ENCODE measurements around the gene KLF11. TPM values are rescaled to one million over a fixed set of nuclear protein-coding genes. Genes with fewer than 3 reads are reported as not detected.

Gene KLF11
- total RNA-seq, 3 donors from 2014 or later (not counting 1 experiment from before 2014, with no cell fraction given): 47.3 to 85.8 (median 49.3) TPM

- intact Hi-C loops (cut with micrococcal nuclease): no loop called here
- peaks cover 30% of the 10 kb centered on the region for H3K27me3 ChIP-seq (ENCODE audit: control insufficient read depth, insufficient read depth, low read length)
These were observed 42.3 kb downstream of the KLF11 start for GRCh38 chr2:10085668-10086059.

GRCh38 chr2:10086950-10087349 is 43.6 kb downstream of the KLF11 start:
- no peak for ATAC-seq
- no peak for DNase-seq
- no peak for TF ChIP-seq CTCF (IDR thresholded peaks at IDR 0.05)
- WGBS (ENCODE audit: insufficient coverage): 86% methylated on average over 3 of the region's 4 CpGs
- no peaks in the 10 kb centered on the region for H3K9me3 ChIP-seq (ENCODE audit: control insufficient read depth, insufficient read depth, low read length)
- no peaks in the 10 kb centered on the region for H3K36me3 ChIP-seq (ENCODE audit: control insufficient read depth, insufficient read depth, low read length)
- H3K27me3 ChIP-seq (ENCODE audit: control insufficient read depth, insufficient read depth, low read length): peaks cover 31% of the 10 kb centered on the region
- H3K9me3 Mint-ChIP-seq: no peaks in the 10 kb centered on the region
- H3K36me3 Mint-ChIP-seq: no peaks in the 10 kb centered on the region
- H3K4me3 ChIP-seq (ENCODE audit: low read length): no peak overlapping the region
- H3K27ac ChIP-seq (ENCODE audit: low read length): no peak overlapping the region
- H3K27ac Mint-ChIP-seq: no peak overlapping the region
- H3K4me3 Mint-ChIP-seq: no peak overlapping the region
- H3K4me1 ChIP-seq (ENCODE audit: control insufficient read depth, insufficient read depth, low read length): peaks cover 15% of the 10 kb centered on the region
- peaks cover 30 to 35% of the 10 kb centered on the region in 2 donors for H3K27me3 Mint-ChIP-seq (ENCODE audit: low read depth in 2 of 2)
- intact Hi-C loops (cut with micrococcal nuclease): no loop called here
- H3K4me1 Mint-ChIP-seq: peaks cover 8 to 9% of the 10 kb centered on the region in 2 donors

More at GRCh38 chr2:10085668-10086059, 42.3 kb downstream of the KLF11 start:
- no peak for TF ChIP-seq CTCF (IDR thresholded peaks at IDR 0.05)
- Mint-ChIP-seq H3K27me3 (ENCODE audit: low read depth in 2 of 2) (peaks cover 43 to 44% of the 10 kb centered on the region in 2 donors), H3K4me1 (peaks cover 9 to 10% of the 10 kb centered on the region in 2 donors), H3K4me3 (no peak overlapping the region), H3K27ac (no peak overlapping the region), H3K9me3 (no peaks in the 10 kb centered on the region), H3K36me3 (no peaks in the 10 kb centered on the region)
- Histone ChIP-seq H3K27ac (ENCODE audit: low read length) (no peak overlapping the region), H3K4me1 (ENCODE audit: control insufficient read depth, insufficient read depth, low read length) (peaks cover 18% of the 10 kb centered on the region), H3K36me3 (ENCODE audit: control insufficient read depth, insufficient read depth, low read length) (no peaks in the 10 kb centered on the region), H3K4me3 (ENCODE audit: low read length) (no peak overlapping the region), H3K9me3 (ENCODE audit: control insufficient read depth, insufficient read depth, low read length) (no peaks in the 10 kb centered on the region)
- ATAC-seq (no peak), DNase-seq (no peak)
- WGBS (ENCODE audit: insufficient coverage): 96% methylated on average over 11 of the region's 11 CpGs

GRCh38 chr2:10087360-10087759 is 44.0 kb downstream of the KLF11 start:
- H3K4me3 Mint-ChIP-seq: no peak overlapping the region
- no peaks in the 10 kb centered on the region for H3K9me3 Mint-ChIP-seq
- H3K27ac Mint-ChIP-seq: no peak overlapping the region
- ATAC-seq: no peak
- H3K27me3 Mint-ChIP-seq (ENCODE audit: low read depth in 2 of 2): peaks cover 32 to 35% of the 10 kb centered on the region in 2 donors
- H3K36me3 Mint-ChIP-seq: no peaks in the 10 kb centered on the region
- Histone ChIP-seq H3K4me3 (ENCODE audit: low read length) (no peak overlapping the region), H3K27ac (ENCODE audit: low read length) (no peak overlapping the region), H3K27me3 (ENCODE audit: control insufficient read depth, insufficient read depth, low read length) (peaks cover 30% of the 10 kb centered on the region), H3K36me3 (ENCODE audit: control insufficient read depth, insufficient read depth, low read length) (no peaks in the 10 kb centered on the region), H3K9me3 (ENCODE audit: control insufficient read depth, insufficient read depth, low read length) (peaks cover 2% of the 10 kb centered on the region), H3K4me1 (ENCODE audit: control insufficient read depth, insufficient read depth, low read length) (peaks cover 12% of the 10 kb centered on the region)
- H3K4me1 Mint-ChIP-seq: peaks cover 8 to 13% of the 10 kb centered on the region in 2 donors
- no peak for TF ChIP-seq CTCF (IDR thresholded peaks at IDR 0.05)
- no peak for DNase-seq
- WGBS (ENCODE audit: insufficient coverage): 85% methylated on average over 8 of the region's 8 CpGs
- intact Hi-C loops (cut with micrococcal nuclease): no loop called here

GRCh38 chr2:10089565-10090190 is 46.3 kb downstream of the KLF11 start:
- Histone ChIP-seq H3K4me1 (ENCODE audit: control insufficient read depth, insufficient read depth, low read length) (peaks cover 10% of the 10 kb centered on the region), H3K27me3 (ENCODE audit: control insufficient read depth, insufficient read depth, low read length) (peaks cover 17% of the 10 kb centered on the region), H3K4me3 (ENCODE audit: low read length) (no peak overlapping the region), H3K27ac (ENCODE audit: low read length) (no peak overlapping the region), H3K9me3 (ENCODE audit: control insufficient read depth, insufficient read depth, low read length) (peaks cover 4% of the 10 kb centered on the region), H3K36me3 (ENCODE audit: control insufficient read depth, insufficient read depth, low read length) (no peaks in the 10 kb centered on the region)
- H3K9me3 Mint-ChIP-seq: no peaks in the 10 kb centered on the region
- intact Hi-C loops (cut with micrococcal nuclease): no loop called here
- WGBS (ENCODE audit: insufficient coverage): 52% methylated on average over 5 of the region's 5 CpGs
- no peak for TF ChIP-seq CTCF (IDR thresholded peaks at IDR 0.05)
- H3K4me3 Mint-ChIP-seq: no peak overlapping the region
- peaks cover 8 to 16% of the 10 kb centered on the region in 2 donors for H3K4me1 Mint-ChIP-seq
- no peak for DNase-seq
- H3K27ac Mint-ChIP-seq: no peak overlapping the region
- H3K27me3 Mint-ChIP-seq (ENCODE audit: low read depth in 2 of 2): peaks cover 24 to 28% of the 10 kb centered on the region in 2 donors
- H3K36me3 Mint-ChIP-seq: no peaks in the 10 kb centered on the region
- no peak for ATAC-seq
